Adipocyte (in vitro differentiated cells): ENCODE results near the gene C11orf58.

Source experiments
- DNase-seq: peaks from one replicate; pipeline ENCODE4 v3.0.0-alpha.2; 2015; ENCODE audit warnings: low read depth
- H3K27me3 ChIP-seq: replicated peaks from 2 replicates; pipeline ENCODE4 v1.7.0; 2013; ENCODE audit warnings: mild to moderate bottlenecking, low read length, moderate library complexity; ENCODE audit not compliant: control insufficient read depth, insufficient read depth
- H3K36me3 ChIP-seq: 2 replicates; pipeline ENCODE4 v1.7.0; 2013; ENCODE audit warnings: low read length, mild to moderate bottlenecking, moderate library complexity; ENCODE audit not compliant: control insufficient read depth, insufficient read depth, severe bottlenecking
- H3K4me1 ChIP-seq: 2 replicates; pipeline ENCODE4 v1.7.0; 2013; ENCODE audit warnings: mild to moderate bottlenecking, low read length, moderate library complexity; ENCODE audit not compliant: control insufficient read depth, insufficient read depth
- H3K4me3 ChIP-seq: 2 replicates; pipeline ENCODE4 v1.7.0; 2013; ENCODE audit warnings: mild to moderate bottlenecking, low read length, moderate library complexity
- H3K9ac ChIP-seq: 2 replicates; pipeline ENCODE4 v1.7.0; 2013; ENCODE audit warnings: mild to moderate bottlenecking, low read length, moderate library complexity
- H3K9me3 ChIP-seq: 2 replicates; pipeline ENCODE4 v1.7.0; 2013; ENCODE audit warnings: mild to moderate bottlenecking, low read length, moderate library complexity; ENCODE audit not compliant: control insufficient read depth

The C11orf58 gene

GRCh38 chr11:16744128-16744725 lies 5.8 kb downstream of the C11orf58 start:
- H3K9me3 ChIP-seq, result no peaks in the 10 kb centered on the region
- H3K4me3 ChIP-seq, result no peak overlapping the region
- no peak overlapping the region for H3K9ac ChIP-seq
- no peaks in the 10 kb centered on the region for H3K27me3 ChIP-seq
- DNase-seq, result no peak
- peaks cover 35% of the 10 kb centered on the region for H3K4me1 ChIP-seq
- H3K36me3 ChIP-seq, result peaks cover 48% of the 10 kb centered on the region

GRCh38 chr11:16745950-16746605 lies 7.6 kb downstream of the C11orf58 start:
- Histone ChIP-seq H3K4me3 (no peak overlapping the region), H3K36me3 (peaks cover 67% of the 10 kb centered on the region)
- no peak for DNase-seq

GRCh38 chr11:16749092-16749491 lies 10.6 kb downstream of the C11orf58 start:
- Histone ChIP-seq H3K9me3 (no peaks in the 10 kb centered on the region), H3K9ac (no peak overlapping the region), H3K4me3 (no peak overlapping the region), H3K4me1 (peaks cover 4% of the 10 kb centered on the region), H3K27me3 (no peaks in the 10 kb centered on the region), H3K36me3 (peaks cover 97% of the 10 kb centered on the region)
- DNase-seq, result no peak

More at GRCh38 chr11:16745950-16746605, 7.6 kb downstream of the C11orf58 start:
- no peaks in the 10 kb centered on the region for H3K9me3 ChIP-seq
- H3K4me1 ChIP-seq, result peaks cover 25% of the 10 kb centered on the region
- no peak overlapping the region for H3K9ac ChIP-seq
- no peaks in the 10 kb centered on the region for H3K27me3 ChIP-seq

- Histone ChIP-seq H3K4me1 (peaks cover 4% of the 10 kb centered on the region), H3K27me3 (no peaks in the 10 kb centered on the region), H3K9me3 (no peaks in the 10 kb centered on the region), H3K4me3 (no peak overlapping the region), H3K9ac (no peak overlapping the region), H3K36me3 (peaks cover 99% of the 10 kb centered on the region)
- DNase-seq, result no peak
These were observed 11.2 kb downstream of the C11orf58 start for GRCh38 chr11:16749666-16750065.

- H3K9ac ChIP-seq, result no peak overlapping the region
- H3K4me3 ChIP-seq, result no peak overlapping the region
- H3K9me3 ChIP-seq, result no peaks in the 10 kb centered on the region
- peaks cover 4% of the 10 kb centered on the region for H3K4me1 ChIP-seq
- no peak for DNase-seq
- peaks cover 99% of the 10 kb centered on the region for H3K36me3 ChIP-seq
- no peaks in the 10 kb centered on the region for H3K27me3 ChIP-seq
These were observed 12.0 kb downstream of the C11orf58 start for GRCh38 chr11:16750417-16750816.

- H3K9ac ChIP-seq, result no peak overlapping the region
- H3K27me3 ChIP-seq, result no peaks in the 10 kb centered on the region
- H3K36me3 ChIP-seq, result peaks cover 50% of the 10 kb centered on the region
- no peak overlapping the region for H3K4me3 ChIP-seq
- no peak for DNase-seq
- peaks cover 9% of the 10 kb centered on the region for H3K4me1 ChIP-seq
- no peaks in the 10 kb centered on the region for H3K9me3 ChIP-seq
These were observed 20.1 kb downstream of the C11orf58 start for GRCh38 chr11:16758382-16759024.

- no peak for DNase-seq
- peaks cover 11% of the 10 kb centered on the region for H3K4me1 ChIP-seq
- no peaks in the 10 kb centered on the region for H3K9me3 ChIP-seq
- H3K9ac ChIP-seq, result no peak overlapping the region
- H3K4me3 ChIP-seq, result no peak overlapping the region
- peaks cover 35% of the 10 kb centered on the region for H3K36me3 ChIP-seq
- no peaks in the 10 kb centered on the region for H3K27me3 ChIP-seq
These were observed 21.5 kb downstream of the C11orf58 start for GRCh38 chr11:16759857-16760508.

GRCh38 chr11:16763746-16764145 lies 25.3 kb downstream of the C11orf58 start:
- peaks cover 16% of the 10 kb centered on the region for H3K27me3 ChIP-seq

GRCh38 chr11:16764888-16765287 lies 26.4 kb downstream of the C11orf58 start:
- H3K4me3 ChIP-seq, result no peak overlapping the region
- H3K36me3 ChIP-seq, result no peaks in the 10 kb centered on the region
- H3K9ac ChIP-seq, result no peak overlapping the region
- no peaks in the 10 kb centered on the region for H3K9me3 ChIP-seq
- peaks cover 11% of the 10 kb centered on the region for H3K4me1 ChIP-seq
- peaks cover 18% of the 10 kb centered on the region for H3K27me3 ChIP-seq
- DNase-seq, result no peak

More at GRCh38 chr11:16763746-16764145, 25.3 kb downstream of the C11orf58 start:
- H3K4me3 ChIP-seq, result no peak overlapping the region
- no peaks in the 10 kb centered on the region for H3K36me3 ChIP-seq
- H3K9me3 ChIP-seq, result no peaks in the 10 kb centered on the region
- peaks cover 11% of the 10 kb centered on the region for H3K4me1 ChIP-seq
- DNase-seq, result no peak
- H3K9ac ChIP-seq, result no peak overlapping the region

- no peak overlapping the region for H3K4me3 ChIP-seq
- peaks cover 6% of the 10 kb centered on the region for H3K4me1 ChIP-seq
- H3K9ac ChIP-seq, result no peak overlapping the region
- peaks cover 25% of the 10 kb centered on the region for H3K27me3 ChIP-seq
- no peak for DNase-seq
- no peaks in the 10 kb centered on the region for H3K9me3 ChIP-seq
- H3K36me3 ChIP-seq, result no peaks in the 10 kb centered on the region
These were observed 28.7 kb downstream of the C11orf58 start for GRCh38 chr11:16767137-16767536.

- Histone ChIP-seq H3K36me3 (no peaks in the 10 kb centered on the region), H3K4me1 (peaks cover 5% of the 10 kb centered on the region), H3K9me3 (no peaks in the 10 kb centered on the region), H3K27me3 (peaks cover 28% of the 10 kb centered on the region), H3K4me3 (no peak overlapping the region), H3K9ac (no peak overlapping the region)
- DNase-seq, result no peak
These were observed 29.5 kb downstream of the C11orf58 start for GRCh38 chr11:16767957-16768356.
